ENCODE measurements around the gene FBL. TPM values are rescaled to one million over a fixed set of nuclear protein-coding genes. Genes with fewer than 3 reads are reported as not detected.

The FBL gene
- total RNA-seq, 1 donor from 2014 or later, result 135 TPM

DNA sequence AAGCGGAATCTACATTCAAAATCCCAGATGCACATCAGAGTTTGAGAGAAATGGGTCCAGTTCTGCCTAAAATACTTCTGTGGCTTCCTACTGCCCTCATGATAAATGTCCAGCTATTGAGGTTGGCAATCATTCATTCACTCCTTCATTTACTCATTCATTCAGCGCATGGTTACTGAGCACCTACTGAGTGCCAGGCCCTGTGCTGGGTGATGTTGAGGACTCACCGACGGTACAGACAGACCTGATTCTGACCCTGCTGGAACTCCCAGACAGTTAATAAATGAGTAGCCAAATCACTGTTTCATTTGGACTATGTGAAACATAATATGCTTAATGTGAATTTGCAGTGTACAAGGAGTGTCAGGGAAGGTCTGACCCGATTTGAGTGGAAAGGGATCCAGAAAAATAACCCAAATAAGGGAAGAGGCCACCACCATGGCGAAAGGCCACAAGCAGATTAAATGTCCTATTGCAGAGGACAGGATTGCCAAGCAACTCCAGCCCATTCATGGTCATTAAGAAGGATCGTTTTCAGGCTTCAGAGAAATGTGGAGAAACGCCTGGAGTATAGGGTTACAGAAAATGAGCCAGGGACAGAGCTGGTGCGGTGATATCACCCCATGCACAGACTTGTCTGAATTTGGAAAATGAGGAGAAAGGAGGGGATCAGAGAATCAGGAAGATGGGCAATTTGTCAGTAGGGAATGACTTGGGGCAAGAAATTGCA is 32.8 kb downstream of the FBL start:
- Histone ChIP-seq H2AFZ (ENCODE audit: low read depth, low read length) (no peak overlapping the region), H3K9ac (ENCODE audit: low read length) (no peak overlapping the region), H3K4me2 (ENCODE audit: low read length) (no peak overlapping the region), H3K27me3 (ENCODE audit: insufficient read depth, low read length) (no peaks in the 10 kb centered on the region), H3K9me3 (ENCODE audit: insufficient read depth, low read depth, low read length) (no peaks in the 10 kb centered on the region), H3K4me1 (ENCODE audit: insufficient read depth, low read length) (no peaks in the 10 kb centered on the region), H3K27ac (ENCODE audit: low read depth, low read length) (no peak overlapping the region), H3K36me3 (ENCODE audit: insufficient read depth, low read length) (no peaks in the 10 kb centered on the region), H4K20me1 (ENCODE audit: insufficient read depth, low read length) (peaks cover 4% of the 10 kb centered on the region), H3K79me2 (ENCODE audit: insufficient read depth, low read length) (no peaks in the 10 kb centered on the region), H3K4me3 (ENCODE audit: insufficient read depth, low read depth, low read length) (no peak overlapping the region)
- FAIRE-seq (no peak), DNase-seq (ENCODE audit: low read depth) (no peak)
- Mint-ChIP-seq H3K4me1 (ENCODE audit: low read depth, unreplicated experiment) (peaks cover 3% of the 10 kb centered on the region), H3K9me3 (ENCODE audit: unreplicated experiment) (no peaks in the 10 kb centered on the region), H3K27me3 (ENCODE audit: low read depth, unreplicated experiment) (no peaks in the 10 kb centered on the region), H3K4me3 (ENCODE audit: unreplicated experiment) (no peak overlapping the region), H3K36me3 (ENCODE audit: low read depth, unreplicated experiment) (peaks cover 4% of the 10 kb centered on the region), H3K27ac (ENCODE audit: unreplicated experiment) (no peak overlapping the region)
- TF ChIP-seq CTCF (IDR thresholded peaks at IDR 0.05; ENCODE audit: insufficient read depth, low read depth, low read length) (no peak), EZH2 (IDR thresholded peaks at IDR 0.05; ENCODE audit: insufficient read depth, low read length) (no peak)

GRCh38 chr19:39811064-39811463 is 35.1 kb downstream of the FBL start:
- Histone ChIP-seq H3K9ac (ENCODE audit: low read length) (no peak overlapping the region), H3K79me2 (ENCODE audit: insufficient read depth, low read length) (no peaks in the 10 kb centered on the region), H3K27me3 (ENCODE audit: insufficient read depth, low read length) (no peaks in the 10 kb centered on the region), H3K9me3 (ENCODE audit: insufficient read depth, low read depth, low read length) (no peaks in the 10 kb centered on the region), H3K4me2 (ENCODE audit: low read length) (no peak overlapping the region), H2AFZ (ENCODE audit: low read depth, low read length) (no peak overlapping the region), H3K27ac (ENCODE audit: low read depth, low read length) (no peak overlapping the region), H3K4me3 (ENCODE audit: insufficient read depth, low read depth, low read length) (no peak overlapping the region), H3K4me1 (ENCODE audit: insufficient read depth, low read length) (no peaks in the 10 kb centered on the region), H4K20me1 (ENCODE audit: insufficient read depth, low read length) (peaks cover 4% of the 10 kb centered on the region), H3K36me3 (ENCODE audit: insufficient read depth, low read length) (no peaks in the 10 kb centered on the region)
- no peak overlapping the region for H3K27ac Mint-ChIP-seq (ENCODE audit: unreplicated experiment)
- TF ChIP-seq EZH2 (IDR thresholded peaks at IDR 0.05; ENCODE audit: insufficient read depth, low read length), result no peak
- no peak for TF ChIP-seq CTCF (IDR thresholded peaks at IDR 0.05; ENCODE audit: insufficient read depth, low read depth, low read length)
- no peaks in the 10 kb centered on the region for H3K4me1 Mint-ChIP-seq (ENCODE audit: low read depth, unreplicated experiment)
- H3K36me3 Mint-ChIP-seq (ENCODE audit: low read depth, unreplicated experiment), result no peaks in the 10 kb centered on the region
- H3K4me3 Mint-ChIP-seq (ENCODE audit: unreplicated experiment), result no peak overlapping the region
- DNase-seq (ENCODE audit: low read depth) (no peak), FAIRE-seq (no peak)
- H3K9me3 Mint-ChIP-seq (ENCODE audit: unreplicated experiment), result no peaks in the 10 kb centered on the region
- no peaks in the 10 kb centered on the region for H3K27me3 Mint-ChIP-seq (ENCODE audit: low read depth, unreplicated experiment)

DNA sequence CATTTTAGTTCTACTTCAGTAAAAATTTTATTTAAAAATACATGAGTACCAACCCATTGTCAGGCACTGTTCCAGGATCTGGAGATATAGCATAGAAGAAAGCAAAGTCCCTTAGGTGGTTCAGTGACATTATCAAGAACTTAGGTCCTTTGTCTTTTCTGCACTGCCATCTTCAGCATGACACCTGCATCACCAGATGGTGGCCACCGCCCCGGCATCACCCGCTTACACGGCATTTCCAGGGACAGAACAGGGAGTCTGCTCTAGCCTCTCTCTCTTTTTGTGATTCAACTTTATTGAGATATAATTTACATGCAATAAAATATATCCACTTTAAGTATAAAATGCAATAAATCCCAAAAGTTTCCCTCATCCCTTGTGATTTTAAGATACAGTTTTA is 35.8 kb downstream of the FBL start:
- no peak overlapping the region for H3K4me2 ChIP-seq (ENCODE audit: low read length)
- H3K79me2 ChIP-seq (ENCODE audit: insufficient read depth, low read length), result no peaks in the 10 kb centered on the region
- H3K9me3 Mint-ChIP-seq (ENCODE audit: unreplicated experiment), result no peaks in the 10 kb centered on the region
- no peak overlapping the region for H3K4me3 ChIP-seq (ENCODE audit: insufficient read depth, low read depth, low read length)
- no peaks in the 10 kb centered on the region for H3K4me1 Mint-ChIP-seq (ENCODE audit: low read depth, unreplicated experiment)
- H3K27ac ChIP-seq (ENCODE audit: low read depth, low read length), result no peak overlapping the region
- DNase-seq (ENCODE audit: low read depth) (no peak), FAIRE-seq (no peak)
- H3K27me3 ChIP-seq (ENCODE audit: insufficient read depth, low read length), result no peaks in the 10 kb centered on the region
- no peak overlapping the region for H3K27ac Mint-ChIP-seq (ENCODE audit: unreplicated experiment)
- TF ChIP-seq CTCF (IDR thresholded peaks at IDR 0.05; ENCODE audit: insufficient read depth, low read depth, low read length) (no peak), EZH2 (IDR thresholded peaks at IDR 0.05; ENCODE audit: insufficient read depth, low read length) (no peak)
- peaks cover 4% of the 10 kb centered on the region for H4K20me1 ChIP-seq (ENCODE audit: insufficient read depth, low read length)
- H2AFZ ChIP-seq (ENCODE audit: low read depth, low read length), result no peak overlapping the region
- no peaks in the 10 kb centered on the region for H3K27me3 Mint-ChIP-seq (ENCODE audit: low read depth, unreplicated experiment)
- no peak overlapping the region for H3K4me3 Mint-ChIP-seq (ENCODE audit: unreplicated experiment)
- no peaks in the 10 kb centered on the region for H3K4me1 ChIP-seq (ENCODE audit: insufficient read depth, low read length)
- H3K9me3 ChIP-seq (ENCODE audit: insufficient read depth, low read depth, low read length), result no peaks in the 10 kb centered on the region
- H3K36me3 ChIP-seq (ENCODE audit: insufficient read depth, low read length), result no peaks in the 10 kb centered on the region
- no peaks in the 10 kb centered on the region for H3K36me3 Mint-ChIP-seq (ENCODE audit: low read depth, unreplicated experiment)
- H3K9ac ChIP-seq (ENCODE audit: low read length), result no peak overlapping the region

All from astrocyte (in vitro differentiated cells and primary cell).